ENCODE data around the gene AGRN. TPM values are rescaled to one million over a fixed set of nuclear protein-coding genes. Genes with fewer than 3 reads are reported as not detected.
"Not testable (repeated sequence)": the region's sequence is repeated elsewhere in the genome, so short reads cannot be mapped to it uniquely, and the experiment has no call there.

The AGRN gene
- total RNA-seq, 1 donor from 2014 or later, result 135 TPM

DNA sequence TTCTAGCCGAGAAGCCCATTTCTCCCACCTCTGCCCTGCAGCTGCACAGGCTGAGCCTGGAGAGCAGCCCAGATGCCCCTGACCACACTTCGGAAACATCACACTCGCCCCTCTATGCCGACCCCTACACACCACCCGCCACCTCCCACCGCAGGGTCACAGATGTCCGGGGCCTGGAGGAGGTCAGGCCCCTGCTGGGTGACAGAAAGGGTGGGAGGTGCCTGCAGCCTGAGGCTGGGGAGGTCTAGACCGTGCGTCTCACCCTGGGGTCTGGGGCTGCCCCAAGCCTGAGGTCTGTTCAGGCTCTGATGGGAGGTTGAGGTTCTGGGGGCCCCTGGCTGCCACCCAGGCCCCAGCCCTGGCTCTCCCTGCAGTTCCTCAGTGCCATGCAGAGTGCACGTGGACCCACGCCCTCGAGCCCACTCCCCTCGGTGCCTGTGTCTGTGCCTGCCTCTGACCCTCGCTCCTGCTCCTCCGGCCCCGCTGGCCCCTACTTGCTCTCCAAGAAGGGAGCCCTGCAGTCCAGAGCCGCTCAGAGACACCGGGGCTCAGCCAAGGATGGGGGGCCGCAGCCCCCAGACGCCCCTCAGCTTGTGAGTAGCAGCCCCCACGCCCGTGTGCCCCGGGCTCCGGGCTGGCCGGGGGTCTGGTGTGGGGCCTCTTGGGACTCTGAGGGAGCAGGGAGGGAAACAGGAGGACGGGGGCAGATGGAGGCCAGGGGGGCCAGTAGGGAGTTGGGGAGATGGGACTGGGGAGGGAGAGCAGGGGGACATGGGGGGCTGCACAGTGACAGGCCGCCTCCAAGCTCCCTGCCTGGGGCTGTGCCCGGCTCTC is 46.2 kb upstream of the AGRN start:
- intact Hi-C loops (cut with DNase I), result no loop called here
- no peaks in the 10 kb centered on the region for H3K9me3 ChIP-seq
- H3K27me3 ChIP-seq, result peaks cover 43% of the 10 kb centered on the region
- ATAC-seq, result no peak
- TF ChIP-seq, protein P1, sequence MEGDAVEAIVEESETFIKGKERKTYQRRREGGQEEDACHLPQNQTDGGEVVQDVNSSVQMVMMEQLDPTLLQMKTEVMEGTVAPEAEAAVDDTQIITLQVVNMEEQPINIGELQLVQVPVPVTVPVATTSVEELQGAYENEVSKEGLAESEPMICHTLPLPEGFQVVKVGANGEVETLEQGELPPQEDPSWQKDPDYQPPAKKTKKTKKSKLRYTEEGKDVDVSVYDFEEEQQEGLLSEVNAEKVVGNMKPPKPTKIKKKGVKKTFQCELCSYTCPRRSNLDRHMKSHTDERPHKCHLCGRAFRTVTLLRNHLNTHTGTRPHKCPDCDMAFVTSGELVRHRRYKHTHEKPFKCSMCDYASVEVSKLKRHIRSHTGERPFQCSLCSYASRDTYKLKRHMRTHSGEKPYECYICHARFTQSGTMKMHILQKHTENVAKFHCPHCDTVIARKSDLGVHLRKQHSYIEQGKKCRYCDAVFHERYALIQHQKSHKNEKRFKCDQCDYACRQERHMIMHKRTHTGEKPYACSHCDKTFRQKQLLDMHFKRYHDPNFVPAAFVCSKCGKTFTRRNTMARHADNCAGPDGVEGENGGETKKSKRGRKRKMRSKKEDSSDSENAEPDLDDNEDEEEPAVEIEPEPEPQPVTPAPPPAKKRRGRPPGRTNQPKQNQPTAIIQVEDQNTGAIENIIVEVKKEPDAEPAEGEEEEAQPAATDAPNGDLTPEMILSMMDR (IDR thresholded peaks at IDR 0.05), result no peak
- no peak overlapping the region for H3K4me3 ChIP-seq
- peaks cover 7% of the 10 kb centered on the region for H3K4me1 ChIP-seq
- no peak overlapping the region for H3K27ac ChIP-seq
- no peak for DNase-seq
- no peaks in the 10 kb centered on the region for H3K36me3 ChIP-seq

DNA sequence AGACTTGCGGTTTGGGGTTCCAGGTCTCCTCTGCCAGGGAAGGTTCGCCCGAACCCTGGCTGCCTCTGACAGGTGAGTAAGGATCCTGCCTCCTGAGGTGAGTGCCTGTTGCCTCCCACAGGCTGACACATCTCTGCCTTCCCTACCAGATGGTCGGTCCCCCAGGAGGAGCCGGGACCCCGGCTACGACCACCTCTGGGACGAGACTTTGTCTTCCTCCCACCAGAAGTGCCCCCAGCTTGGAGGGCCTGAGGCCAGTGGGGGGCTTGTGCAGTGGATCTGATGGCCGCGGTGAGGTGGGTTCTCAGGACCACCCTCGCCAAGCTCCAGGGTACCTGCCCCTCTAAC is 45.7 kb upstream of the AGRN start:
- Histone ChIP-seq H3K27me3 (peaks cover 43% of the 10 kb centered on the region), H3K27ac (no peak overlapping the region), H3K9me3 (no peaks in the 10 kb centered on the region), H3K4me3 (no peak overlapping the region), H3K36me3 (no peaks in the 10 kb centered on the region), H3K4me1 (peaks cover 7% of the 10 kb centered on the region)
- ATAC-seq (no peak), DNase-seq (no peak)
- intact Hi-C loops (cut with DNase I), result no loop called here
- TF ChIP-seq, protein P1 (IDR thresholded peaks at IDR 0.05), result no peak

DNA sequence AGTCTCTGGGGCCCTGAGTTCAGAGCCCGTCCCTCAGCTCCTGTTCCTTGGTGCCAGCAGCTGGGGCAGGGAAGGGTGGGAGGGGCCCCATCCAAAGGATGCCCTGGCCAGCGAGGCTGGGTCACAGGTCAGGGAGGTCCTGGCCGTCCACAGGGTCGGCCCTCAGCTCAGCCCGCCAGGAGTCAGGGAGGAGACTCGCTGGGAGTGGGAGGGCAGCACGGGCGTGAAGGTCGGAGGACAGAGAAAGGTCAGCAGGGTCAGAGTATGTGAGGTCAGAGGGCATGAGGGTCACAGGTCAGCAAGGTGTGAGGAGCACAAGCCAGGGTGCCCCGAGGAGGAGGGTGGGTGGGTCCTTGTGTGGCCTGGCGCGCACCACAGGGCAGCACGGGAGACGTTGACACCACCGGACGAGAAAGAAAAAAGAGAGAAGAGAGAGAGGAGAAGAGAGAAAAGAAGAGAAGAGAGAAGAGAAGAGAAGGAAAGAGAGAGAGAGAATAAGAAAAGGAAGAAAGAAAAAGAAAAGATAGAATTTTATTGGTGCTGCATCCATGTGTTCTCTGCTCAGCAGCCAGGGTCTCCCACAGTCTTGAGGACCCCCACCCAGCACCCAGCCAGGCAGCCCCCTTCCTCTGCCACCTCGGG is 45.1 kb upstream of the AGRN start:
- intact Hi-C loops (cut with DNase I), result no loop called here
- ATAC-seq (no peak), DNase-seq (no peak)
- Histone ChIP-seq H3K27me3 (peaks cover 43% of the 10 kb centered on the region), H3K9me3 (no peaks in the 10 kb centered on the region), H3K4me1 (peaks cover 7% of the 10 kb centered on the region), H3K27ac (no peak overlapping the region), H3K36me3 (no peaks in the 10 kb centered on the region), H3K4me3 (no peak overlapping the region)
- TF ChIP-seq, protein P1 (IDR thresholded peaks at IDR 0.05), result no peak

DNA sequence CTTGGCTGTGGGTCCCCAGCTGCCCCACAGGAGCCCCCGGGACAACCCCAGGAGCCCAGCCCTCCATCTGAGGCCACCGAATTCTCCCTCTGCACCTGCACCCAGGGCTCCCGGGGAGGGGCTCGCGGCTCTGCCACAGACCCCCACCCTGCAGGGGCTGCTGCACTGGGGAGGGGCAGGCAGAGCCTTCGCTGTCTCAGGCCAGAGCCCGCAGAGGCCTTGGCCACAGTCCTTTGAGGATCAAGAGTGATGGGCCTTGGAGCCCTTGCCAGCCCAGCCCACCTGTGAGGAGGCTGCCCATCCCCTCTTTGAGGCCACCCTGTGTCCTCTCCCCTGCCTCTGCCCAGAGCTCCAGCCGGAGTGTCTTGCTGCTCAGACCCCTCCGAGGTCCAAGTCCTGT is 44.6 kb upstream of the AGRN start:
- H3K4me3 ChIP-seq, result no peak overlapping the region
- no peak for DNase-seq

DNA sequence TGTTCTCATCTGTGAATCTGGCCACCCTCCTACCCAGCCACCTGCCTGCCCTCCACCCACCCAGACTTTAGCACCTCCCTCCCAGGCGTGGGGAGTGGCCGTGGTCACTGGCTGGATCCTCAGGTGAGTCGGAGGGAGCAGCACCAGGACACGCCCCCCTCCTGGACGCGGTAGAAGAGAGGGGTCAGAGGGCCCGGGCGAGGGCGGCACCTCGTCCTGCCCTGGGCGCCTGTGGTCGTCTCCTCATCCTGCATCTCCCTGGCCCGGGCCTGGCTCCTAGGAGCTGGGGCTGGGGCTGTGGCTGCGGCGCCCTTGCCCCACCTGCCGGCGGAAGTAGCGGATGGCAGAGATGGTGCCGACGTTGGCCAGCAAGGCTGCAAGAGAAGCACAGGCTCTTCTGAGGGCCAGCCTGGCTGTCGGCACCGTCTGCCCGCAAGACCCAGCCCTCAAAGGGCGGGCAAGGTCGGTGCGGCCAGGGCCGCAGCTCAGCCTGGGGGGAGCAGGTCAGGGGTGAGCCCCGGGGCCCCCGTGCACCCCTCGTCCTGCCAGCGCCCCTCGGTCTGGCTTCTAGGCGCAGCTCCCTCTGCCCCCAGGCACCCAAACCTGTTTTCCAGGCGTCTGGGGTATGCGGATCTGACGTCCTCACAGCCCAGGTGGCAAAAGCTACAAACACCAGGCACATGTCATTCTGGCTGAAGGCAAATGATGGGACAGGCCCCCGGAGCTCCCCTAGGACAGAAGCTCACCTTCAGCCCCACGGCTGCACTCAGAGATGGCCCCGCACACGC is 43.8 kb upstream of the AGRN start:
- Histone ChIP-seq H3K27ac (no peak overlapping the region), H3K4me1 (peaks cover 7% of the 10 kb centered on the region), H3K36me3 (no peaks in the 10 kb centered on the region), H3K4me3 (peak overlapping the region; percentile 39), H3K27me3 (peaks cover 32% of the 10 kb centered on the region), H3K9me3 (no peaks in the 10 kb centered on the region)
- TF ChIP-seq, protein P1 (IDR thresholded peaks at IDR 0.05), result peak; percentile 54
- intact Hi-C loops (cut with DNase I), result no loop called here
- DNase-seq, result peak; percentile 84
- ATAC-seq, result peak; percentile 75

More for the DNA sequence above, 44.6 kb upstream of the AGRN start:
- Histone ChIP-seq H3K27me3 (peaks cover 39% of the 10 kb centered on the region), H3K4me1 (peaks cover 7% of the 10 kb centered on the region), H3K27ac (no peak overlapping the region), H3K36me3 (no peaks in the 10 kb centered on the region), H3K9me3 (no peaks in the 10 kb centered on the region)
- TF ChIP-seq, protein P1 (IDR thresholded peaks at IDR 0.05), result no peak
- intact Hi-C loops (cut with DNase I), result no loop called here
- no peak for ATAC-seq

DNA sequence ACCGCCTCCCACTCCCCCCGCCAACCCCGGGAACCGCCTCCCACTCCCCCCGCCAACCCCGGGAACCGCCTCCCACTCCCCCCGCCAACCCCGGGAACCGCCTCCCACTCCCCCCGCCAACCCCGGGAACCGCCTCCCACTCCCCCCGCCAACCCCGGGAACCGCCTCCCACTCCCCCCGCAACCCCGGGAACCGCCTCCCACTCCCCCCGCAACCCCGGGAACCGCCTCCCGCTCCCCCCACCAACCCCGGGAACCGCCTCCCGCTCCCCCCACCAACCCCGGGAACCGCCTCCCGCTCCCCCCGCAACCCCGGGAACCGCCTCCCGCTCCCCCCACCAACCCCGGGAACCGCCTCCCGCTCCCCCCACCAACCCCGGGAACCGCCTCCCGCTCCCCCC is 43.1 kb upstream of the AGRN start:
- intact Hi-C loops (cut with DNase I); H3K27ac ChIP-seq; H3K36me3 ChIP-seq; H3K4me3 ChIP-seq; ATAC-seq; DNase-seq; H3K4me1 ChIP-seq; H3K9me3 ChIP-seq: not testable (repeated sequence)
- peaks cover 32% of the 10 kb centered on the region for H3K27me3 ChIP-seq

Data from upper lobe of right lung (tissue), 1 donor.